ENCODE measurements around the gene SPAG4.

Gene SPAG4

DNA sequence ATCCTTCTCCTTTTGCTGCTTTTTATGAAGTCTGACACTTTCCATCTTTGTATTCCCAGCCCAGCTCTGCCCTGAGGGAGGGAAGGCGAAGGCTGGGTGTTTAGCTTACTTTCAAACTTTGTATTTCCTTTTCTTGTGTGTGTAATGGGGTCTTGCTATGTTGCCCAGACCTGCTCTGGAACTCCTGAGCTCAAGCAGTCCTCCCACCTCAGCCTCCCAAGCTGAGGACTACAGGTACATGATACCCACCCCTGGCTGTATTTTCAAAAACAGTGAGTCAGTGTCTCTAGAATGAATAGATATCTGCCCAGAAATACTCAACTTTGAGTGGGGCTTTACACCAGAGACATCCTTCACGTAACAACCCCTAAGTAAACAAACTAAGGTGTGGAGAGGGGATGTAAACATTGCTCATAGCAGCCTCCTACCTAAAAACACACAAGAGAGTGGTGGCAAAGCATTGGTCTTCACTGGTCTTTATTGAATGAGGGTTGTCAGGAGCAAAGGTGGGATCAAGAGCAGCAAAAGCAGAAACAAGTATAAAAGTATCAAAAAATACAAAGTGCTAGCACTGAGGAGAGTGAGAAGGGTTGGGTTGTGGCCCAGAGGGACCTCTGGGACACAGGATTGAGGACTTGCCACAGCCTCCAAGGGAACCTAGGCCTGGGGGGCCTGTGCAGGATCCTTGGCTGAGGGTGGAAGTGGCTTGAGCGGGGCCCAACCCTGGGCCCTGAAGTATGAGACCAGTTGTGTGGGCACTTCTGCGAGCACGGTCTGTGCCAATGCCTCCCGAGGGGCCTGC lies 10.2 kb downstream of the SPAG4 start:
- no peak for DNase-seq

DNA sequence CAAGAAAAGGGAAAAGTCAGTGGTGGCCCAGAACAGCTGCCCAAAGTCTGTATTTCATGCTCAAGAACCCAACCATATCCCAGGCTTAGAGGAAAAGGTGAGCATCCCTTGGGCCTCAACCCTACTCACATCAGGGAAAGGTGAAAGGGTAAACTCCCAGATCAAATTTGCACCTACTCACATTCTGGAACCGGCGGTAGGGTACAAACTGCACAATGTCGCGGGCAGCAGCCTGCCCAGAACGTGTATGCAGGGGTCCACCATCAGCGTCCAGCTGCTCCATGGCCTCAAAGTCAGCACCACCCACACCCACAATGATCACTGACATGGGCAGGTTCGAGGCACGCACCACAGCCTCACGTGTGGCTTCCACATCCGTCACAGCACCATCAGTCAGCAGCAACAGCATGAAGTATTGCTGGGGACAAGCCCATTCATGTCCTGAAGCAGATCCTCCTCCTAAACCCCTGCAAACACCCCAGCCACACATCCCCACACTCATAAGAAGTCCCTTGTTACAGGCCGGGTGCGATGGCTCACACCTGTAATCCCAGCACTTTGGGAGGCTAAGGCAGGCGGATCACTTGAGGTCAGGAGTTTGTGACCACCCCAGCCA lies 10.9 kb downstream of the SPAG4 start:
- no peak for DNase-seq

DNA sequence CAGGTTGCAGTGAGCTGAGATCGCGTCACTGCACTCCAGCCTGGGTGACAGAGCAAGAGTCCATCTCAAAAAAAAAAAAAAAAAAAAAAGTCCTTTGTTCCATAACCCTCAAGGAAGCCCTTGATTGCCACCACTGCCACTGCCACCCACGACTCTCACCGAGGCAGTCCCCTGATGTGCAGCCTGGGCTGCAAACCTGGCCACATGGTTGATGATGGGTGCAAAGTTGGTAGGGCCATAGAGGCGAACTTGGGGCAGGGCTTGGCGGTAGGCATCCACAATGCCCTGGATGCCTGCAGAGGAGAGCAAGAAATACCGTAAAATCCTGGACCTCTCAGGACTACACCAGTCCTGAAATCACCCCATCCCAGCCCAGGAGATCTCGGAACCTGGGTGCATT lies 11.5 kb downstream of the SPAG4 start:
- DNase-seq, result no peak

DNA sequence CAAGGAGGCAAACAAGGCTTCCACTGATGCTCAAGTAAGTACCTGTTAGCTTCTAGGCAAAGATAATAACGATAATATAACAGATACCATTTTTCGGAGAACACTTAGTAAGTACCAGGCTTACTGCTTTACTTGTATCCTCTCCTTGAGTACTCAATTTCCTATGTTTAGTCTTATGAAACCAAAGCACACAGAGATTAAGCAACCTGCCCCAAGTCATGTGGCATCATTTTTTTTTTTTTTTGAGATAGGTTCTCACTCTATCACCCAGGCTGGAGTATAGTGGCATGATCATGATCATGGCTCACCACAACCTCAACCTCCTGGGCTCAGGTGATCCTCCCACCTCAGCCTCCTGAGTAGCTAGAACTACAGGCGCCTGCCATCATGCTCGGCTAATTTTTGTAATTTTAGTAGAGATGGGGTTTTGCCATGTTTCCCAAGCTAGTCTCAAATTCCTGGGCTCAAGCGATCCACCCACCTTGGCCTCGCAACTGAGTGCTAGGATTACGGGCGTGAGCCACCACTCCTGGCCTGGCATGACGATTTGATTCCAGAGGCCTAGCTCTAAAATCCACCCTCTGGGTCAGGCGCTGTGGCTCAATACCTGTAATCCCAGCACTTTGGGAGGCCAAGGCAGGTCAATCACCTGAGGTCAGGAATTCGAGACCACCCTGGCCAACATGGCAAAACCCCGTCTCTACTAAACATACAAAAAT lies 14.0 kb downstream of the SPAG4 start:
- DNase-seq, result no peak

DNA sequence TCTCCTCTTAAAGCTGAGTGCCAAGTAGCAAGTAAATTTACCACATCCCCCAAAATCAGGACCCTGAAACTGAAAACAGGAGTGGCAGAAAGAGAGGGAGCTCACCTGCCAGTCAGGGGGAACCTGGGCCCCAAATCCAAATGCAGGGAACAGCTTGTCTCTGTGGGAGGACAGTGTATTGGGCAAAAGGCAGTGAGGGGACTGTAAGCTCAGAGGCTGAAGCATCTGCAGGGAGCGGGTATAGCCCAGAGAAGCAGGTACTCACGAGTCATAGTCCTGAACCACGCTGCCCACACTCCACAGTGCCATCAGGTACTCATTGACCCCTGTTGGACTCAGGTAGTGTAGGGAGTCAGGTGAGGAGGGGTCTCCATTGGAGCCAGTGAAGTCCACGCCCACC lies 15.0 kb downstream of the SPAG4 start:
- no peak for DNase-seq

DNA sequence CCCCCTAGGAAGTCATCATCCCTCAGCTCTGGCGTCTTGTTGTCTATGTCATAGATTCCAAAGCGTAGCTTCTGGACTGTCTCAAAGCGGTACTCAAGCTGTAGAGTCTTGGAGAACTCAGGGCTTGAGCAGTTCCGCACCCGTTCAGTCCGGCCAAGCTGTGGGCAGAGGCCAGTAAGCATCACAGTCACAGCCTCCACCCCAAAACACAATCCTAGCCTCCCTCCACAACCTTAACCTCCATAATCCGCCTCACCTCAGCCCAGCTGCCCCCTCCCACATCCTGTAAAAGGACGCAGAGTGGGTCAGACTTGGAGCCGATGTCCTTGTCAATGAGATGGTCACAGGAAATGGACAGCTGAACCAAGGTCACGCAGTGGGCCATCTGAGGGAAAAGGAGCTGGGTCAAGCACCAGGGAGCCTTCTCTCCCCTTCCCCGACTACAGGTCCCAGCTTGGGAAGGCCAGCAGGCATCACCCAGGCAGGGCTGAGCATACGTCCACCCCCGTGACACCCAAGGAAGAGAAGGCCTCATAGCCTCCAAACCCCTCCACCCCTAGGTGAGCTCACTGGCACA lies 17.0 kb downstream of the SPAG4 start:
- DNase-seq, result no peak

DNA sequence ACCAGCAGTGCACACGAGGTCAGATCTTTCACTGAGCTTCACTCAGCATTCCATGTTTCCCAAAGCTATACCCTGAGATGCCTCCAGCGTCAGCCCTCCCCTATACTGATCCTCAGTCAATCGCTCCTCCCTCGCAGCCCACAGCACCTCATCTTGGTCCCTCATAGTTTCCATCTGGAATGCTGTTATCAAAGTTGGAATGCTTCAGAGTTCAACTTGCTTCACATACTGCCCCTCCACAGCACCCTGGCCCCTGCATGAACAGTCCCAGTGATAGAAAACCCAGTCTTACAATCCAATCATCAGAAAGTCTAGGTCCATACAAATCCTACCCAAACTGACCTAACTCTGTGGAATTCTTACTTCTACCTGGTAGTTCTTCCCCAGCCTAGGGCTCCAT lies 20.0 kb downstream of the SPAG4 start:
- no peak for DNase-seq

DNA sequence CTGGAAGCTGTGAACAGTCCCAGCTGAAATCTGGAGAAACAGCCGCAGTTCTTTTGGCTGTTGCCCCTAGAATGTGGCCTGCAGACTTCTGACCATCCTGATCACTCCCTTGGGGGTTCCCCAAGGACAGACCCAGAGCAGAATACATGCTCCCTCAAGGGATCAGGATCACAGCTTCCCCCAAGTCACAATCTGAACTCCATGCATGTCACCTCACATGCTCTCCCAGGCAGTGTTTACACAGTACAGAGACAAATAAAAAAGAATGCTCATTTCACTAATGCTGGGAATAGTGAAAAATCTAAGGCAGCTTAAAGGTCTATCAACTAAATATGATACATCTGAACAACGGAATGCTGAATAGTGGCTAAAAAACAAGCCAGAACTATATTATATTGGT lies 20.5 kb downstream of the SPAG4 start:
- no peak for DNase-seq

DNA sequence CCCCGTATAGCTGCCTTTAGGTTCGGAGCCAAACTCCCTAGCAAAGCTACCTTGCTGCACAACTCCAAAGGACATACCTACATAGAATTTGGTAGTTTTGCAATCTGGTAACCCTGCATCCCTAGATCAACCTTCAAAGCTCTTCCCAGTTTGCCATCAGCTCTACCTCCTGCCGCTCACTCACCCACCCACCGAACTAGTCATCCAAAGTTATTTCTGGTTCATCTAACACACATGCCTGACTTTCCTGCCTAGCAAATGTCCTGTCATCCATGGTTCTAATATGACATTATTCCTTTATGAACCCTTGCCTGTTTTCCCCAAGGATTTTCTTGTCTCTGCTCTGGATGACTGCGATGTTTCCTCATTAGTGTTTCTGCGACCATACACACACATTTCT lies 21.6 kb downstream of the SPAG4 start:
- DNase-seq, result no peak

DNA sequence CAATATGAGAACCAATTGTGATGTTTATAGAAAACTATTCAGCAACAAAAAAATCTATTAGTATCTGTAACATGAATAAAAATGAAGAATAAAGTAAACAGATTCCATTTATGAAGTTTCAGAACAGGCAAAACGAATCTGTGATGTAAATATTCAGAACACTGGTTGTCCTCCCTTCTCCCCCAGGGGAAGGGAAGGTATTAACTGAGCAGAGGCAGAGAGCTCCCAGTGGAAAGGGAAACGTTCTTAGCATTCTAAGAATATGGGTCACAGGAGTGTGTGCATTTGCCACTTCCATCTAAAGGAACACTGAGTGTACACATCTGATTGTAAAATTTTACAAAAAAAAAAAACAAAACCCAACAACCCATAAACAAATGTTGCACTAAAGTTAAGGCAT lies 23.1 kb downstream of the SPAG4 start:
- no peak for DNase-seq

DNA sequence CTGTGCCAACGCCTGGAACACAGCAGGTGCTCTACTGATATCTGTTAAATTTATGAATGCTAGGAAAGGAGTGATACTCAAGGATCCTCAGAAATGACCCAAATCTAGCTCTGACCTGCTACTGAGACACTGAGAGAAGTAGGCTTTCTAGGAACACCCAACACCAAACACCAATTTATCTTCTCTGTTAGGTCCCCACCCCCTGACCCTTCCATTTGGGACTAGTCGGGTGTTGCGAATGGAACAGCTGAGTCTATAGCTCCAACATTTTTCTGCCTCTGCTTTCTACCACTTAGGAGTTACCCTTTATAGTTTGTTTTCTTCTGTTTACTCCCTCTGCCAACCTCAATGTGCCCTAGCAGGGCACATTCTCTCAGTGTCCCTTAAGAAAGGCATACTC lies 25.1 kb downstream of the SPAG4 start:
- no peak for DNase-seq

DNA sequence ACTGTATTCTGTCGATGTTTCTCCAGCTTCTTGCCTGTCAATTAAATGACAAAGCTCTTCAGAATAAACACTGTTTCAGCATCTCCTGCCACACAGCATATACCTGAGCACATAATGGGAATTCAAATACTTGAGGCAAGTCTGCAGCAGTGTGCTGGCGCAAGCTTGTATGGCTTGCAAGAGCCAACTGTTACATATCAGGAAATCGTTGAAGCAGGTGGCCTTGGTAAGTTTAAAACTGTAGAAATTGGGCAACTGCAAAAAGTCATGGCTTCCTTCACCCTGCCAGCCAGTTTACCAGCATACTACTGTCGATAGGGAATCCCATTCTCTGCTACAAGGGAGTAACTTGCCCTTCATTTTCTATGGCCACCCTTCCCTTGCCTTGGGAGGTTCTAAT lies 26.1 kb downstream of the SPAG4 start:
- no peak for DNase-seq

DNA sequence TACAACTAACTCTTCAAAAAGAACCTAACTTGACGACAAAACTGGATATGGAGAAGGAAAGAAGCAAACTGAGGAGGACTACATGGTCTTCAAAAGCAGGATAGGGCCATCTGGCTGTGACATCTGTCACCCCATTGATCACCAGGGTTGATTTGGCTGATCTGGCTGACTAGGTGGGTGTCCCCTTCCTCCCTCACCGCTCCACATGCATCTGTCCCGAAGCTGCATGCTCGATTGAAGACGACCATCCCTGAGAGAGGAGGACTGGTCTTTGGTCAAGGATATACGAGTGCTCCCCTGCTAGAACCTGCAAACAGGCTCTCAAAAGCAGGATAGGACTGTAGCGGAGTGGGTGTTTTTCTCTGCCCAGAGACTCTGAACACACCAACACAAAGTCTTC lies 27.4 kb downstream of the SPAG4 start:
- DNase-seq, result no peak

DNA sequence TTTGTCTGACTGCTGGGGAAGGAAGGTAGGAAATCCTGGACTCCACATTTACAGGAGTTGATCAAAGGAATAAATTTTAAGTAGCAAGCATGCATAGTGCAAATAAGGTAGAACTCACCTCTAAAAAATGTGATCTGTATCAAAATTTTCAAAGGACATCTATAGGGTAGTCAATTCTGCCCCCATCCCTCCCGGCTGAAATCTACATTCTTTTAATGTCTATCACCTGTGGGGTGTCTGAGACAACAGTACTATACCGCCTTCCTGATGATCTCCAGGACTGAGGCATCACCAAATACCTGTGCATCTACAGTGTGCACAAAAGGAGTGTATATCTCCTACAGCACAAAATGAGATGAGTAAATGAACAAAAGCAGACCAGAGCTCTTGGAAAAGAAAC lies 29.2 kb downstream of the SPAG4 start:
- DNase-seq, result no peak

DNA sequence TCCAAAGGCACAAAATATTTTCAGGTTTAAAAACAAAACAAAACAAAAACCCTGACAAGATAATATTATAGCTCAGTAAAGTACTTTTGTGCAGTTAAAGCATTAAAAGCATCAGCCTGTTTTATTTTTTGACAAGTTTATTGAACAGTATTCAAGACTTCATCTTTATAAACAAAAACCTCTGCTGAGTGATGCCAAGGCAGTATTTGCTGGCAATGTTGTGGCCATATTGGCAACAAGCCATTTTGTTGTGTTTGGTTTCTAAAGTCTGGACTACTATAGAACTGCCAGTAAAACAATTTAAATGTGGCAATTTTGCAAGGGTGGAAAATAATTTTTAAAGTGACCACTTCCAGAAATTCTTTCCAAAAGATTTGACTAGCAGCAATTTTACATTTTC lies 33.2 kb downstream of the SPAG4 start:
- DNase-seq, result no peak

DNA sequence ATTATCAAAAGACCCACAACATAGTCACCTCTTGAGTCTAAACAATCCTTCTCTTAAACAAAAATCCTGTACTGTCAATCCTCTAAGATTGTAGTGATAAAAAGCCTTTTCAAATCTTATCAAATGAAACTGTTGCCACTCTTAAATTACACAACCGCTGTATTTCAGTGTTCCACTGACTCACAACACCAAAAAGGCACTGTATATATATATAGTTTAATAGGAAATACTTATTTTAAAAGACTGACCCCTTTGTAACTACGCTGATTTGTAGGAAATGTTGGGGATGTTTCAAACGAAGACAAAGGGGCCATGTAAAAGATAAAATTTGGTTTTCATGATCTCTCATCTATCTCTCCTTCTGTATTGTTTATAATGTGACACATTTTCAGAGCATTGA lies 35.0 kb downstream of the SPAG4 start:
- DNase-seq, result no peak

DNA sequence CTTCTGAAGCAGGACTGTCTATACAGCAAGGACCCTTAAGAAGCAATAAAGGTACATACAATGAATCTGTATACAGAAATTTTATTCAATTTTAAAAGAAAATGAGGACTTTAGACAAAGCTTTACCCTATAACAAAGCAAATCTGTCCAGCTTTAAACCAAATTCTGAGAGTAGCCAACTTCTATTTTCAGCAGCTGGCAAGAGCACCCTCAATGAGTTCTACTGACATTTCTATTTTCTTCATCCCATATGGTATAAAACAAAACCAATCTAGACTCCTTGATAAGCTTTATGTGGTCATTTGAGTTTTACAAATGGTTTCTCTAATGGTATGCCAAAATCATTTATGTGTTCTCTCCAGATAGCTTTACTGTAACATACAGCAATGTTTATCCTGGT lies 36.3 kb downstream of the SPAG4 start:
- DNase-seq, result no peak

DNA sequence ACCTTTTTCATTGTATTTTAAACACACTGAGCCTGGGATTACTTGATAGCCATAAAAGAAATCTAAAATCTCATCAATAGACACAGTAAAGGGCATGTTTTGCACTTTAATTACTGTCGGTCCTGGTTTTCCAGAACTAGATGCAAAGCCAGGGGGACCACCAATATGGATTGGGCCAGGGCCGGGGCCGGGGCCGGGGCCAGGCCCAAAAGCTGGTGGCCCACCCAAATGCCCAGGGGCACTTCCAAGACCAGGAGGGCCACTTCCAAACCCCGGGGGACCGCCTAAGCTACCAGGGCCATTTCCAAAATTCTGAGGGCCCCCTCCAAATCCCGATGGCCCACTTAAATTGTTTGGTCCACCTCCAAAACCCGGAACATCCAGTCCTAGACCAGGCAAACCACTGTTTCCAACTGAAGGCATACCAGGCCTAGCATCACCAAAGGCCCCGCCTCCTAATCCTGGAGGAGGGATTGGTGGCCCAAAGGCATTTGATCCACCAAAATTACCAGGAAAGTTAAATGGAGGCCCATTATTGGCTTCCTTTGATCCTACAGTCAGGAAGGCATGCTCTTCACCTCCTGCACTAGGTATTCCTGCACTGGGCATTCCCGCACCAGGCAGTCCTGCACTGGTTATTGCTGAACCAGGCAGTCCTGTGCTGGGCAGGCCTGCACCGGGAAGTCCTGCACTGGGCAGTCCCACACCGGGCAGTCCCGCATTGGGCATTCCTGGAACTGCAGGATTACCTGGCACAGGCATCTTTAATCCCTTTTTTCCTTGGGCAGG lies 37.2 kb downstream of the SPAG4 start:
- no peak for DNase-seq

DNA sequence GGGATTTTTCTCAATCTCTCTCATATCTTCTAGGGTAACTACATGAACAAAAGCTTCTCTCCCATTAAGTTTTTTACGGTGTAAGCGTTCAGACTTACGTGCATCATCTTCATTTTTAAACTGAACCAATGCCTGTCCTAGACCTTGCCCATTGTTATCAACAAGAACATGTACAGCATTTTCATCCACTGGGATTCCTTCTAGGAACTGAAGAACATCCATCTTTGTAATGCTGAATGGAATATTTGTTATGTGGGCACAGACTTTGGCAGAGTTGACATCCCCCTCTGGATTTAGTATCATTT lies 37.8 kb downstream of the SPAG4 start:
- DNase-seq, result no peak

DNA sequence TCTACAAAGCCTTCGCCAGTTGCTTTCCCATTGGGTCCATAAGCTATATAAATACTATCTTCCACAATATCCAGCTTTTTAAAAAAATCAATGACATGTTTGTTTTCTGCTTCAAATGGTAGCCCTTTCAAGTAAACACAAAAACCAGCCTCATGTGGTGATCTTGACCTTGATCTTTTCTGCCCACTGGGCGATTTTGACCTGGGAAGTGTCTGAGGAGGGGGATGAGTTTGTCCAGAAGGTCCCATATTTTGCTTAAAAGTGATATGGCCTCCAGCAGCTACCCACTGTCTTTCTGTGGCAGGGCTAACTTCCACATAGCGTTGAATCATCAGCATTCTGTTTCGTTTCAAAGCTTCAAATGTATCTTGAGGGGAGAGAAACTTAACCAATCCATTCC lies 38.3 kb downstream of the SPAG4 start:
- no peak for DNase-seq

DNA sequence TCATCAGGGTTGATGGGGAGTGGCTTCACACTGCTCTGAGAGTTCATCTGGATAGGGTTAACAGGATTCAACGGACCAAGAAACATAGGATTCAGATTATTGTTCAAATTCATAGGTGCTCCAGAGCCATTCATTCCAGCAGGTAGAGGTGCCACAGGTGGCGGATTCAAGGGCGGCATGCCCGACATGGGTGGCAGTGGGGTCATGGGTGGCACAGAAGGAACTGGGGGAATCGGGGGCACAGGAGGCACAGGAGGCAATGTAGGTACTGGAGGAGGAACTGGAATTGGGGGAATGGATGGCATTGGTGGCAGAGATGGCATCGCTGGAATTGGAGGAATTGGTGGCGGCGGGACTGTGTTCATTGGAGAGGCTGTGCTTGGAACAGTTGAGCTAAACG lies 38.8 kb downstream of the SPAG4 start:
- no peak for DNase-seq

DNA sequence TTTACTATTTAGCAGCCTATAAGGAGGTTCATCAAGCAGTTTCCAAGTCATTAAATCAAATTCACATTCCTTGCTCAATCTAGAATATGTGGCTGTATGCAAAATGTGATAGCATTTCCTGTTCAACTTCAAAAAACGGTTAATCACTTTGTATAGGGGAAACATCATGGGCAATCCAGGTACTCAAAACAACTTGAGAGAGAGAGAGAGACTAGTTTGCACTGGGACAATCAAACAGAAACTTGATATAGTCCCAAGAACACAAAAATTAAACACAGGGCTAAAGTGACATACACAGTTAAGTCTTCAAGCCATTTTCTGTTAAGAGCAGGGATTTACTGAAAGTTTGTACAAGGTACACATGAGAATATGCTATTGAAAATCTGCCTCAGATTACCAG lies 41.6 kb downstream of the SPAG4 start:
- no peak for DNase-seq

All from T-helper 1 cell (primary cell).